GM19023 (cell line): Measurements from ENCODE around the gene BEX2.
A peak's percentile ranks its signal among the peaks of the same experiment; 100 is the strongest.
"Not testable (repeated sequence)": the region's sequence is repeated elsewhere in the genome, so short reads cannot be mapped to it uniquely, and the experiment has no call there.

Experiments
- ATAC-seq: cut with Tn5 transposase; IDR thresholded peaks from one replicate; pipeline ENCODE4 v1.9.1; 2021; ENCODE audit warnings: mild to moderate bottlenecking, moderate library complexity; ENCODE audit not compliant: unreplicated experiment

Gene BEX2

DNA sequence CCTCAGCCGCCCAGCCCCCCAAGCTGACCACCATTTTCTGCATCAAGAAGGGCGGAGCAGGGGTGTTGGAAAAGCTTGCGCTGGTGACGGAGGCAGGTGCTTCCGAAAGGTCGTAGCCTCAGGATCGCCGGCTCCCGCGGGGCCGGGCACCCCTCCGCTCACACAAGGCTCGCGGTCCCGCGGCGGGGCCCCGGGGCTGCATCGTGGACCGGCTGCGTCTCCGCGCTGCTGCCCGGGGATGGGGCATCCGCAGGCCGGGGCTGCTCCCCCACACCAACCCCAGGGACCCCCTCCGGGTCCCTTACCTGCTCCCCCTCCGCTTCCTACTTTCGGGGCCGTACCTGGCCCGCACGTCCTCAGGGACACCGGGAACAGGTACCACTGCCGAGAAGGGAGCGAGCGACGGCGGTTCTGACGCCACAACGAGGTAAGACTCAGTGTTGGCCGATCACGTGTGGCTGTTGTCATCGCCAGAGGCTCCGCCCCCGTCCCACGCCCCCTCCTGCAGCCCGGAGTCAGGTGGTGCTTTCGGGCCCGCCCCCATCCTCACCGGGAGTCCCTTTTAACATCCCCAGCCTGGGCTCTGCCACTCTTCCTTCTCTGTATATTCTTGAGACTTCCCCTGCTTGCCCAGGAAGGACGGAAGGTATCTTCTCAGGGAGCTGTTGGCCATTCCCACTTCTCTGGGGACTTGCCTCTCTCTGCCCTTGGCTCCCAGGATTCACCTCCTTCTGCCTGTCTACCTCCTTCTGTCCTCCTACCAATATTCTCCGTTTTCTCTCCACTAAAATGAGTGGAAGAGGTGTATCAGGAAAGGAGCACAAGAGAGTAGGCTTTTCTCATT lies at the start of gene BEX2:
Gene BEX2 (minus strand): TSS at position 436 of the 844 bp plus-strand sequence. CDS start 1,014 bp downstream, outside the sequence.
- peak; percentile 99 for ATAC-seq

DNA sequence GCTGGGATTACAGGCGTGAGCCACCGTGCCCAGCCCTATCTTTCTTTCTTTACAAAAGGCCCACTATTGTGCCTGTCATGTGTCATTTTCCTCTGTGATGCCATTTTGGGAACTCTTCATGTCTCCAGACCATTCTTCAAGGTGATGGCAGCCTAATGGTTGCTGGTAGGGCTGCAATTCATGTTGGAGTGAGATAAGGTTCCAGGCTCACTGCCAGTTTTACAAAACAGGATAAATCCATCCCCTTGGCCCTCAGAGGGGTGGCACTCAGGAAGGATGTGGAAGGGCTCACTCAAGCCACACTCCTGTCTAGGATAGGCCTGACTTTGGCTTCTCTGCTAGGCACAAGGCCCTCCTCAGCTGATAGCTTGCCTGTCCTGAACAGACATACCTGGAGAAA lies 49.3 kb upstream of the BEX2 start:
- no peak for ATAC-seq

DNA sequence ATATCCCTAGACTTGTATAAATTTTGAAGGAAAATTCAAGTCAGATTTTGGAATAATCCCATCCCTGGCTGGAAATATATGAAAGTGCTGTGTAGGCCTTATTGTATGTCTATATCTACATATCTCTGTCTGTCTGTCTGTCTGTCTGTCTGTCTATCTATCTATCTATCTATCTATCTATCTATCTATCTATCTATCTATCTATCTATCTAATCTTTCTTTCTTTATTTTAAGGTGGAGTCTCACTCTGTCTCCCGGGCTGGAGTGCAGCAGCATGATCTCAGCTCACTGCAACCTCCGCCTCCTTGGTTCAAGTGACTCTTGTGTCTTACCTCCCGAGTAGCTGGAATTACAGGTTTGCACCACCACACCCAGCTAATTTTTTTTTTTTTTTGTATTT lies 48.8 kb upstream of the BEX2 start:
- not testable (repeated sequence) for ATAC-seq

DNA sequence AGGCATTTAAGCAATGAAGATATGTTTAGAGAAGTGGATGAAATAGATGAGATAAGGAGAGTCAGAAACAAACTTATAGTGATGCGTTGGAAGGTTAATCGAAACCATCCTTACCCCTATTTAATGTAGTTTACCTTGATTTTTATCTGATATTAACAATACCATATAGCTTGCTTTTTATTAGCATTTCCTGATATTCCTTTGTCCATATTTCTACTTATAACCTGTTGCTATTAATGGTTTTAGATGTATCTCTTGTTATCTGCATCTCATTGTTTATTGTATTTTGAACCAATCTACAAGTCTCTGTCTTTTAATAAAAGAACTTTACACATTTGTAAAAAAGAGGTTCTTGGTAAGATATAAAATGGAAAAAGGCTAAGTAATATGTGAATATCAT lies 47.1 kb upstream of the BEX2 start:
- ATAC-seq = no peak

DNA sequence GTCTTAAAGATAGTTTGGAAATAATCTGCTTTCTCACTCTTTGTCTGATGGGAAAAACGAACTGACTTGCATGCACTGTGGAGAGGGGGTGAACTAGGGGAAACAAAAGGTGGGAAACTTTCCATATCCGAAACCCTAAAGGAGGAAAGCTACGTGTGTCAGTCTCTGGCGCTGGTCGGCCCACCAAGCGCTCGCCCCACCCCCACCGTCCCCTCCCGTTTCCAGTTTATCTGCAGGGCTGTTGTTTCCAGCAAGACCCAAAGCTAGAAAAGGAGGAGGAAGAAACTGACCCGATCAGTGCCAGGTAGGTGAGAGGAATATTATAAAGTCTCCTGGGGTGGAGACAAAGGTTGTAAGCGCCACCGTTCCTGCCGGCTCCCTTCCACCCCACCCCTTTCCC lies 46.1 kb upstream of the BEX2 start:
- no peak for ATAC-seq

DNA sequence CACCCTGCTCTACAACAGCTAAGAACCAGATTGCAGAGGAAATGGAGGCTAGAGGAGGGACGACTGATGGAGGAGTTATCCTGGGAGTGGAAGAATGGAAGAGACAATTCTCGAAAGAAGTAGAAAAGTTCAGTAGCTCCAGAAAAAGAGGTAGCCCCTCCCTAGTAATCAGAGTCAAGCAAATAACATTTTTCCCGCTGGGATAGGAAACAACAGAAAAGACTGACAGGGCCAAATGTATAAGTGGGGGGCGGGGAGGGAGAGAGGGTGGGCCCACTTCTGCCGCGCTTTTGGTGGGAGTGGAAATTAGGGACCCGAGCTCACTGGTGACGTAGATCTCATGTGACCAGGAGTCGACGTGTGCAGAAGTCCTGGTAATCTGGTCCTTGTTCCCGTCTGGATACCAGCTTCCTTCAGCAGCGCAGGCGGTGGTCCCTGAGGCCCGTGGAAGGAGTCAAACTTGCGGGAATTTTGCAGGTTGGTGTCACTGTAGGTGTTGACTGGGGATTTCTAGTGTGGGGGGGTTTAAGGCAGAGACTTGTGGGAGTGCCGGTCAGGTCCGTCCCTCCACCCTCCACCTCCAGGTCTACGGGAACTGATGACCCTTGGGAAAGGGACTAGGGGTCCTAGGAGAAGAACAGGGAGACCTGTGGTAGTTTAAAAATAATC lies 45.5 kb upstream of the BEX2 start, which contains the start of gene TCEAL9:
Gene TCEAL9 (plus strand): TSS at position 377 of the 669 bp plus-strand sequence. CDS start 1,179 bp downstream, outside the sequence.
- ATAC-seq = no peak

DNA sequence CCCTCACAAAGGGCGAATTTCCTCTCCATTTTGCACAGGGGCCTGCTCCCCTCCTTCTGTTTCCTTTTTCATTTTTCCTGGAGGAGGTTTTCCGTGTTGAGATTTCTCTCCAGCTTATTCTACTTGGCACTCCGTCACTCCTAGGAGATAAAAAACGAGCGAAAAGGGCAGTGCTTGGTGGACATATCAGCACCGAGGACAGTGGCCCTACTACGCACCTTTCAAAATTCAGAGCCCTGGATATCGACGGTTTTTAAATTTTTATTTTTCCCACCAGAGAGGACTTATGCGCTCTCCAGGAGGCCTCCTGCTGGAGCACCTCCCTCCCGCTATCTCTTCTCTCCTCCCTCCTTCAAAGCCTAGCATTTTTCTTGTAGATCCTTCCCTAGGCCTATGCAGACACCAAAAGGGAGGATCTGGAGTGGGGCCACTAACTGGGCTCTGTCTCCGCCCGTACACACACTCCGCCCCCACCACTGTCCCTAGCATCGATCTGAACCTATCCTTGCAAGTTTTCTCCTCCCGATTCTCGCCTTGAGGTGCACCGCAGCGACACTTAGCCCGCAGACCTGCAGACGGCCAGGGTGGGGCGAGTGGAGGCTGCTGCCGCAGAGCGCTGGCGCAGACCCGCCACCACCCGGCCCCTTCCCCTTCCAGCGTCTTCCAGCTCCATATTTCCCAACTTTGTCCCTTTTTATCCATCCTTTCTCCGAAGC lies 37.0 kb upstream of the BEX2 start:
- no peak for ATAC-seq

DNA sequence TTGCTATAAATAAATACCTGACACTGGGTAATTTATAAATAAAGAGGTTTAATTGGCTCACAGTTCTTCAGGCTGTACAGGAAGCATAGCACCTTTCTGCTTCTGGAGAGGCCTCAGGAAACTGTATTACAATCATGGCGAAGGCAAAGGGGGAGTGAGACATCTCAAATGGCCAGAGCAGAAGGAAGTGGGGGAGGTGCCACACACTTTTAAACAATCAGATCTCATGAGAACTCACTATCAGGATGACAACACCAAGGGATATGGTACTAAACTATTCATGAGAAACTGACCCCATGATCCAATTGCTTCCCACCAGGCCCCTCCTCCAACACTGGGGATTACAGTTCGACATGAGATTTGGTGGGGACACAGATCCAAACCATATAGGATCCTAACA lies 33.8 kb upstream of the BEX2 start:
- ATAC-seq = no peak

DNA sequence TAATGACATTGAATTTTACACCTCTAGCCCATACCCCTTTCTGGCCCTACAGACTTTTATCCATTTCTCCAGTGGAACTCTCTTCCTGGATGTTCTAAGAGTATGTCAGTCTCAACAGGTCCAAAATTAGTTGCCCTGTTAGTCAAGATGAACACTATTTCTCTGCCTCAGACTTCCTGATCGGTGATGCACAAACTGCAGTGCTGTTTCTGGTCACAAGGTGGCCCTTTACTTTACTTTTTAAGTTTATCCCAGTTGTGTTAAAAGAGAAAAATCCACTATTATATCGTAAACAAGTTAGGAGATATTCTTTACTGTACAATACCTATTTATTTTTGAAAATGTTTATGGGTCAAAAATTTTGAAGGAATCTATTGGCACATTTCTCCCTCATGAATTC lies 32.3 kb upstream of the BEX2 start:
- ATAC-seq = no peak

DNA sequence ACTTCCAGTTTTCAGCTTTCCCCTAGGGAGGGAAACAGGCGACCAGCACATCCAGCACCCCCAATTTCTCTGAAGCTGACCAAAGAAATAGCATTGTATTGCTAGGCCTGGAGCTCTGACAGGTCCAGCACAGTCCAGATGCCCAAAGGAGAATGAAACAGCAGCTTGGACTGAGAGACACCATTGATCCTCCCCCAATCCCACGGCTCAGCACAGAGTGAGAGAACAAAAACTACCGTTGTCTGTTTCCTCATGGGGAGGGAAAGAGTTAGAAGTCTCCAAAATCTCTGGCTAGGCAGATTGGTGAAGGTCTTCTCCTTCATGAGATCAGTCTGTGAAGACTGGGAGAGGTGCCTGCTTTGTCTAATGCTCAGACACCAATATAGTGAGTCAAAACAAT lies 27.9 kb upstream of the BEX2 start:
- no peak for ATAC-seq

DNA sequence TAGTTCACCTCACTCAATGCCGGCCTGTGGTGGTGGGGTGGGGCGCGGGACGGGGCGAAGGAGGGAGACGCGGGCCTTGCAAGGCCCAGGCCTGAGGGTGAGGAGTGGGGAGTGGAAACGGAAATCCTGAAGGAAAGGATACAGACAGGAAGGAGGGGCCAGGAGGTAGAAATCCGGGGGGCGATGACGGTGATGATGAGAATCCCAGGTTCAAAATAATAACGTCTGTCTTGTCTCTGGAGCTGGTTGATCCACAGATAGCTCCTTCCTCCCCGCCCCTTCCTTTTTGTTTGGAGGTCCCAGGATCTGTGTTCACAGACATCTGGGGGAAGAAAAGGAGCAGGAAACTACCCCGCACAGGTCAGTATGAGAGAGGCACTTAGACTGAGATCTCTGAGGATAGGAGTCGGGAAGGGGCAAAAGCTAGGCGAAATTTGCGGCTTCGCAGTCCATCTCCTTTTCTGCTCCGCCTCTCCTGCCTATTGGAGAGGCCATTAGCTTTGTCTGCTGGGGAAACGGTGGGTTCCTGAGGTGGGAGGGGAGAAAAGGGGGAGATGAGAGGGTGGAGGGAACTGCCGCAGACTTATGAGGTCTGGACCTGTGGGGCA lies 20.0 kb upstream of the BEX2 start:
- ATAC-seq = no peak

DNA sequence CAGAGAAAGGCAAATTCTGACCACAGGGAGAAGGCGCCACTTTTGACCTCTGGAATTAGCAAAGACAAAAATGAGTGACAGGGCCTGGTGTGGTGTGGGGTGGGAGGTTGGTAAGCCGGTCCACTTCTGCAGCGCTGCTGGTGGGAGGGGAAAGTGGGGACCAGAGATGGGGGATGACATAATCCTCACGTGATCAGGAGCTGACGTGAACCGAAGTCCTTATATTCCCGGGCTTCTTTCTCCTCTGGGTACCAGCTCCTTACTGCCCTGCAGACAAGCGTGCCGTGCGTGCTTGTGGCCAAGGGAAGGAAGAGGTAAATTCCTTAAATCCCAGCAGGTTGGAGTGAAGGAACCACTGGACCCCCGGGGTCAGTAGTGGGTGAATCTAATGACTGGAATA lies 19.2 kb upstream of the BEX2 start, which contains the start of gene TCEAL7:
Gene TCEAL7 (plus strand): TSS at position 249 of the 400 bp plus-strand sequence. CDS start 1,165 bp downstream, outside the sequence.
- ATAC-seq = no peak

DNA sequence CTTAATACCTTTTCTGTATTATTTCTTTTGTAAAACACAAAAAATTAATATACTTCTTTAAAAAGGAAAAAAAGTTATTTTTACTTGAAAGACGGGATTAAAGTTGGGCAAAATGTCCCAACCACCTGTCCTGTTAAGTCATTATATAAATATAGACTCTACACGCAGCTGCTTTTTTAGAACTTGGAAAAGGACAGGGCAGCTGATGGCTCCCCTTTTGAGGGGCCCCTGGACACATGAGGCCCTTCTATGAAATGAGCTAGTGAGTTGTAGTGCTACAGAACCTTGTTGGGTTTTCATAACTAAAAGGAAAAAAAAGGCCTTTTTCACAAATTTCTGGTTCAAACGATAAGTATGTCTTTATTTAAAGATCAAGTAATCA lies 600 bp upstream of the BEX2 start:
- ATAC-seq = no peak

DNA sequence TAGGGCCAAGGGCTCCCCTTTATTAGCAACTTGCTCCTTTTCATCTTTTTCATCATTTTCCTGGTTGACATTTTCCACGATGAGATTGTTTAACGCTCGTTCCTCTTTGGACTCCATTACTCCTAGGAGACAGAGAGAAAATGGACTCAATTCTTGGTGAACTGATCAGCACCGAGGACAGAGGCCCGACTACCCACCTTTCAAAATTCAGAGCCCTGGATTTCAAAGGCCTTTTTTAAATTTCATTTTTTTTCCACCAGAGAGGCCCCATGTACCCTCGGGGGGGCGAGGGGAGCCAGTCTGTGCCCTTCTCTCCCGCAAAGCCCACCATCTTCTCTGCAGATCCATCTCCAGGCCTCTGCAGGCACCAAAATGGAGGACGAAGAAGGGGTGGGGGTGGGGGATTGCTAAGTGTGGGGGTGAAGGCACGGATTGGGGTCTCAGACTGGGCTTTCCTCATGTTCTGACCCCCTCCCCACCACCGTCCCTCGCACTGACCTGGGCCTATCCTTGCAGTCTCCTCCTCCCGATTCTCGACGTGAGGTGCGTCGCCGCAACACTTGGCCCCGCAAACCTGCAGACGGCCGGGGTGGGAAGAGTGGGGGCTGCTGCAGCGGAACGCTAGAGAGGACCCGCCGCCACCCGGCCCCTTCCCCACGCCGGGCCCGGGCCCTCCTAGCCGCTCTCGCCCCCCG lies 783 bp downstream of the BEX2 start:
- no peak for ATAC-seq

DNA sequence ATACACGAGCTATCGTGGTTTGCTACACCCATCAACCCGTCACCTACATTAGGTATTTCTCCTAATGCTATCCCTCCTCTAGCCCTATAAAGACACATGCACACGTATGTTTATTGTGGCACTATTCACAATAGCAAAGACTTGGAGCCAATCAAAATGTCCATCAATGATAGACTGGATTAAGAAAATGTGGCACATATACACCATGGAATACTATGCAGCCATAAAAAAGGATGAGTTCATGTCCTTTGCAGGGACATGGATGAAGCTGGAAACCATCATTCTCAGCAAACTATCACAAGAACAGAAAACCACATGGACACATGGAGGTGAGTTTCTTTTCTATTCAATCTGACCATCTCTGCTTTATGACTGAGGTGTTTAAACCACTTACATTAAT lies 5.1 kb downstream of the BEX2 start:
- not testable (repeated sequence) for ATAC-seq

DNA sequence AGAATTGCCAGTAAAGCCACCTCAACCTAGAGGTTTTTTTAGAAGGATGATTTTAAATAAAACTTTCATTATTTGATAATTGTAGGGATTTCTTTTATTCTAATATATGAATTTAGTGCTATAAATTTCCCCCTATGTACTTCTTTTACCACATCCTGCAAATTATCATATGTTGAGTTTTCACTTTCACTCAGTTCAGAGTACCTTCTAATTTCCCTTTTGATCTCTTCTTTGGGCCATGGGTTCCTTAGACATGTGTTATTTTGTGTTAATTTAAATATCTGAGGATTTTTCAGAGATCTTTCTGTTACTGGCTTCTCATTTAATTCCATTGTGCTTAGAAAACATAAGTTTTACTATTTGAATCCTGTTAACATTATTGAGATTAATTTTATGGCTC lies 6.1 kb downstream of the BEX2 start:
- no peak for ATAC-seq

DNA sequence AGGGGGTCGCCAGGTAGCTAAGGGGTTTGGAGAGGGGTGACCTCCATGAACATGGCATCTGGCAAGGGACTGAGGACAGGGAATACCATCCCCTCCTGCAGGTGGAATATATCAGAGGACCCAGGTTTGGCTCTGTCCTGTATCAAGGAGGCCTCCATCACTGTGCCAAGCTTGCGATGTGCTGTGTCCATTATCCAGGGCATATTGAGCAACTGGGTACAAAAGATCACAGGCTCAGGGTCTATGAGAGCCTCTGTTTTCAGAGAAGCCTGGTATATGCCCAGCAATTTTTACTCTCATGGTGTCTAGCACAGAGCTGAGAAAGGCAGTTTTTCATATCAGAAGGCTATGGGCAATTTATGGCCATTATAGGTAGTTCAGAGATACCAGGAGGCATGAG lies 17.7 kb downstream of the BEX2 start:
- no peak for ATAC-seq

DNA sequence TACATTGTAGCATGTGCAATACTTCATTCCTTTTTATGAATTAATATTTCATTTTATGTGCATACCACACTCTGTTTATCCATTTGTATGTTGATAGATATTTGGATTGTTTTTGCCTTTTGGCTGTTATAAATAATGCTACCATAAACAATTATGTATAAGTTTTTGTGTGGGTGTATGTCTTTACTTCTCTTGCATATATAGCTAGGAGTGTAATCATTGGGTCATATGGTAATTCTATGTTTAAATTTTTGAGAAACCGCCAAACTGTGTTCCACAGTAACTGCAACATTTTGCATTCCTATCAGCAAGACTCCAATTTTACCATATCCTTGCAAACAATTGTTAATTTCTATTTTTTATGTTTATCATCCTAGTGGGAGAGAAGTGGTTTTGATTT lies 31.2 kb downstream of the BEX2 start:
- no peak for ATAC-seq

DNA sequence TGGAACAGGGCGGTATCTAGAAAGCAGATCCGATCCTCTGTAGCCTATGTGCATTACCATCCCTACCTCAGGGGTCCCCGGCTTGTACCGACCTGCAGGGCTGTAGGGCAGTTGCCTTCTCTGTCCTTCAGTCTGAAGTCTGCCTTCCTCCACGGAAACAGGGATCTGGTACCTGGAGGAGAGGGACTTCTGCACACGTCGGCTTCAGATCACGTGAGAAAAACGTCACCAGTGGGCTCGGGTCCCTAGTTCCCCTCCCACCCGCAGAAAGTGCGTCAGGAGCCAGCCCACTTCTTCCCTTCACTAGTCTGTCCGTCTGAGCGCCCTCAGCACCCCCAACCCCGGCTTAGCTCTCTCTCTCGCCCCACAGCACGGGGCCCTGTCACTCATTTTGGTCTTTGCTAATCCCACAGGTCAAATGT lies 34.2 kb downstream of the BEX2 start, which contains the start of gene TCEAL5:
Gene TCEAL5 (minus strand): TSS at position 170 of the 422 bp plus-strand sequence. CDS start 2,187 bp downstream, outside the sequence.
- ATAC-seq = no peak

DNA sequence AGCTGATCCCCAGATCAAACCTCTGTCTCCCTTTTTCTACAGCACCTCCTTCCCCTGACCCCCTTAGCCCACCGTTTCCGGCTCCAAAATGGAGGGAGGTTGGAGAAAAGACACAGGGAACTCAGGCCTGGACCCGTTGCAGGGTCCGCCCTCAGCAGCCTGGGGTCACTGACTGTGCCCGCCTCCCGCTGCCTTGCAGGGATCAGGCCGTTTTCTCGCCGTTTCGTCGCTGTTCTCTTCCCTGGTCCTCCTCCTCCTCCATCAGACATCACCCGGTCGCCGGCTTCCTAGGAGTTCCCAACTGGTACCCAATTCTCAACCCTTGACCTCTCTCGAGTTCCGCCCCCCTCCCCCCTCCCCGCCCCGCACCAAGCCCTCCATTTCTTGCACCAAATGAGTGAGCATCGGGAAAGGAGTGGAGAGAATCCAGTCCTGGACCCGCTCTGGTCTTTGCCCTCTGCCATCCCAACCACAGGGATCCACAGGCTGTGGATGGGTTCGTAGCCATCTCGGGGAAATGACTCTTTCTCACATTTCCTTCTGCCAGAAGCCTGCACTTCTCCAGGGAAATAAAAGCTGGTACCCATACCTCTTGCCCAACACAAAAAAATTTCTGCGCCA lies 34.7 kb downstream of the BEX2 start:
- ATAC-seq = no peak
